PC-3 (cell line): Measurements from ENCODE around the gene KCNQ1.

Experiments used
- EZH2phosphoT487 ChIP-seq: fragments of 300-600 bp; sonication (generic); IDR thresholded peaks from 2 replicates; pipeline ENCODE4 v1.6.1; 2018; ENCODE audit warnings: mild to moderate bottlenecking, antibody characterized with exemption, low read length, borderline replicate concordance
- TF ChIP-seq, protein P1 (sequence below): fragments of 300-600 bp; sonication (generic); conservative IDR thresholded peaks from 2 replicates; pipeline ENCODE4 v1.5.1; 2017; ENCODE audit warnings: antibody characterized with exemption, low read depth, mild to moderate bottlenecking, low read length

DNA sequence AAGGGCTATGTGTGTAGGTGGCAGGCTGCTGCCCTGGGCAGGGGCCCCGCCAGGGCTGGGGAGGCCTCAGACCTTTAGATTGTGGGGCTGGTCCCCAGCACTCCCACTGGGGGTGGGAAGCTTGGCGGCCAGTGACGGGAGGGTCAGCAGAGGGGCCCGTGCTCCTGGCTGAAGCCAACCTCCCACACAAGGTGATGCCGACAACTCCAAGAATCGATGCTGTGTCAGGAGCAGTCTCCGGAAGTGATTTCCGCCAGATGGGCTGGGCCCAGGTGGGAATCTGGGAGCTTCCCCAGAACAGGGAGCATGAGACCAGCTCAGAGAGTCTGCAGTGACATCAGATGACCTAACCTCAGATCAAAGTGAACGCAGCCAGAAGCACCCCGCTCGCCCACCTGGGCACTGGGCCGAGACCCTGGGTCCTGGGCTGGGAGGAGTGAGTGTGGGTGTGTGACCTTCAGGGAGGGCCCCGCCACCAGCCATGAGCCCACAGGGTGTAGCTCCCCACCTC is 8.2 kb upstream of the KCNQ1 start:
- TF ChIP-seq, protein P1, sequence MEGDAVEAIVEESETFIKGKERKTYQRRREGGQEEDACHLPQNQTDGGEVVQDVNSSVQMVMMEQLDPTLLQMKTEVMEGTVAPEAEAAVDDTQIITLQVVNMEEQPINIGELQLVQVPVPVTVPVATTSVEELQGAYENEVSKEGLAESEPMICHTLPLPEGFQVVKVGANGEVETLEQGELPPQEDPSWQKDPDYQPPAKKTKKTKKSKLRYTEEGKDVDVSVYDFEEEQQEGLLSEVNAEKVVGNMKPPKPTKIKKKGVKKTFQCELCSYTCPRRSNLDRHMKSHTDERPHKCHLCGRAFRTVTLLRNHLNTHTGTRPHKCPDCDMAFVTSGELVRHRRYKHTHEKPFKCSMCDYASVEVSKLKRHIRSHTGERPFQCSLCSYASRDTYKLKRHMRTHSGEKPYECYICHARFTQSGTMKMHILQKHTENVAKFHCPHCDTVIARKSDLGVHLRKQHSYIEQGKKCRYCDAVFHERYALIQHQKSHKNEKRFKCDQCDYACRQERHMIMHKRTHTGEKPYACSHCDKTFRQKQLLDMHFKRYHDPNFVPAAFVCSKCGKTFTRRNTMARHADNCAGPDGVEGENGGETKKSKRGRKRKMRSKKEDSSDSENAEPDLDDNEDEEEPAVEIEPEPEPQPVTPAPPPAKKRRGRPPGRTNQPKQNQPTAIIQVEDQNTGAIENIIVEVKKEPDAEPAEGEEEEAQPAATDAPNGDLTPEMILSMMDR, result no peak
- TF ChIP-seq EZH2phosphoT487, result no peak
